T-helper 2 cell treated with Interferon-gamma antibody and Interleukin-4, amounts not matched to agents 100 ng/mL and 5 ng/mL, for 36 hours (primary cell): ENCODE measurements around the gene FHIT. TPM values are rescaled to one million over a fixed set of nuclear protein-coding genes. Genes with fewer than 3 reads are reported as not detected.
"Not testable (repeated sequence)": the region's sequence is repeated elsewhere in the genome, so short reads cannot be mapped to it uniquely, and the experiment has no call there.

ENCODE experiments used
- intact Hi-C: fragments of 100-400 bp; cut with micrococcal nuclease; formaldehyde crosslinking; loops from one replicate; pipeline ENCODE4 v1.15.1; 2023
- total RNA-seq: library from RNA; stranded (reverse); gene quantifications from 2 replicates; pipeline ENCODE4 v1.2.3, GENCODE V29; 2022

Gene FHIT
- total RNA-seq, 1 donor from 2014 or later, result 40.4 TPM

- intact Hi-C loops, result no loop called here
Observed at GRCh38 chr3:61008153-61008997, 242.9 kb downstream of the FHIT start.

- intact Hi-C loops, result no loop called here
Observed at GRCh38 chr3:61005591-61005990, 245.7 kb downstream of the FHIT start.

GRCh38 chr3:60998858-60999257 lies 252.4 kb downstream of the FHIT start:
- intact Hi-C loops, result no loop called here

GRCh38 chr3:60992395-60992794 lies 258.9 kb downstream of the FHIT start:
- intact Hi-C loops, result no loop called here

- intact Hi-C loops, result no loop called here
Observed at GRCh38 chr3:60990442-60990730, 260.9 kb downstream of the FHIT start.

GRCh38 chr3:60989626-60990441 lies 261.4 kb downstream of the FHIT start:
- intact Hi-C loops, result no loop called here

- intact Hi-C loops, result not testable (repeated sequence)
Observed at GRCh38 chr3:60987191-60987590, 264.1 kb downstream of the FHIT start.

GRCh38 chr3:60986552-60986951 lies 264.7 kb downstream of the FHIT start:
- intact Hi-C loops, result no loop called here

- intact Hi-C loops, result no loop called here
Observed at GRCh38 chr3:60983906-60984305, 267.3 kb downstream of the FHIT start.

- intact Hi-C loops, result no loop called here
Observed at GRCh38 chr3:60980342-60980692, 270.9 kb downstream of the FHIT start.

GRCh38 chr3:60979461-60980341 lies 271.6 kb downstream of the FHIT start:
- intact Hi-C loops, result no loop called here

GRCh38 chr3:60973321-60973720 lies 277.9 kb downstream of the FHIT start:
- intact Hi-C loops, result no loop called here

- intact Hi-C loops, result no loop called here
Observed at GRCh38 chr3:60972599-60972998, 278.7 kb downstream of the FHIT start.

- intact Hi-C loops, result no loop called here
Observed at GRCh38 chr3:60970850-60971249, 280.4 kb downstream of the FHIT start.

GRCh38 chr3:60967141-60967540 lies 284.1 kb downstream of the FHIT start:
- intact Hi-C loops, result no loop called here

GRCh38 chr3:60957541-60957940 lies 293.7 kb downstream of the FHIT start:
- intact Hi-C loops, result no loop called here

- intact Hi-C loops, result no loop called here
Observed at GRCh38 chr3:60956729-60957128, 294.5 kb downstream of the FHIT start.

GRCh38 chr3:60955034-60955433 lies 296.2 kb downstream of the FHIT start:
- intact Hi-C loops, result no loop called here

GRCh38 chr3:60954048-60954447 lies 297.2 kb downstream of the FHIT start:
- intact Hi-C loops, result no loop called here

GRCh38 chr3:60953351-60953750 lies 297.9 kb downstream of the FHIT start:
- intact Hi-C loops, result no loop called here

- intact Hi-C loops, result no loop called here
Observed at GRCh38 chr3:60952055-60952454, 299.2 kb downstream of the FHIT start.

GRCh38 chr3:60949146-60949545 lies 302.1 kb downstream of the FHIT start:
- intact Hi-C loops, result no loop called here
